Measurements from ENCODE around the gene TBC1D2B. TPM values are rescaled to one million over a fixed set of nuclear protein-coding genes. Genes with fewer than 3 reads are reported as not detected.

The TBC1D2B gene
- total and polyA plus RNA-seq, 2 donors (not counting 3 experiments of a cell fraction or from before 2014, with no cell fraction given): 30.8 to 46.1 TPM

GRCh38 chr15:78093242-78094020, 15.9 kb upstream of the TBC1D2B start:
- Histone ChIP-seq H3K27ac (ENCODE audit: insufficient read depth, low read depth, low read length) (no peak overlapping the region), H3K9ac (replicated peaks; ENCODE audit: extremely low read depth, insufficient read depth, low read length) (no peak overlapping the region), H2AFZ (ENCODE audit: low read depth, low read length) (no peak overlapping the region), H3K4me2 (ENCODE audit: insufficient read depth, low read length) (no peak overlapping the region), H3K27me3 (ENCODE audit: control insufficient read depth in 2 of 2, insufficient read depth in 2 of 2, low read length in 2 of 2) (peaks cover 10 to 14% of the 10 kb centered on the region in 2 experiments), H3K36me3 (ENCODE audit: control insufficient read depth in 2 of 2, extremely low read depth in 1 of 2, insufficient read depth in 2 of 2, low read length in 2 of 2) (no peaks in the 10 kb centered on the region), H3K79me2 (ENCODE audit: control insufficient read depth, insufficient read depth, low read length) (no peaks in the 10 kb centered on the region), H3K4me1 (ENCODE audit: control insufficient read depth, extremely low read depth, insufficient read depth, low read length) (no peaks in the 10 kb centered on the region), H3K4me3 (replicated peaks in 1 of 3; ENCODE audit: insufficient read depth in 1 of 3, low read depth in 1 of 3, low read length in 3 of 3) (no peak overlapping the region), H4K20me1 (replicated peaks; ENCODE audit: control insufficient read depth, extremely low read depth, insufficient read depth, low read length) (no peaks in the 10 kb centered on the region), H3K9me3 (replicated peaks; ENCODE audit: control insufficient read depth, insufficient read depth, low read length) (no peaks in the 10 kb centered on the region), H3K9me1 (replicated peaks; ENCODE audit: control insufficient read depth, extremely low read depth, insufficient read depth, low read length) (no peaks in the 10 kb centered on the region)
- no peak for FAIRE-seq
- ChIA-PET CTCF (interaction anchor here (1.0 to 5.9 kb wide), 4 partner anchors 10 to 20 kb away, joined by 3 to 38 read pairs (median 3); no protein-coding TSS in a partner anchor), POLR2A (no interaction called here)
- no peak for DNase-seq (ENCODE audit: low read depth, low spot score)
- dilution Hi-C loops (cut with MboI; ENCODE audit: extremely low pct_ligation_motif_present, low sequenced_read_pairs) (no loop called here), intact Hi-C loops (cut with micrococcal nuclease) (no loop called here)
- TF ChIP-seq FOS (IDR thresholded peaks at IDR 0.05; ENCODE audit: borderline replicate concordance, insufficient read depth, low read length): no peak
- TF ChIP-seq EZH2 (IDR thresholded peaks at IDR 0.05; ENCODE audit: borderline replicate concordance, low read depth, low read length, severe bottlenecking): no peak
- TF ChIP-seq JUN (IDR thresholded peaks at IDR 0.05; ENCODE audit: borderline replicate concordance, insufficient read depth, insufficient read length, low read depth): no peak
- no peak for TF ChIP-seq POLR2AphosphoS5 (IDR thresholded peaks at IDR 0.05; ENCODE audit: insufficient read depth, low read depth, low read length)
- TF ChIP-seq CTCF (IDR thresholded peaks at IDR 0.05; ENCODE audit: extremely low read depth in 1 of 2, insufficient read depth in 1 of 2, low read depth in 1 of 2, low read length in 2 of 2): no peak
- no peak for TF ChIP-seq GATA2 (IDR thresholded peaks at IDR 0.05; ENCODE audit: insufficient read depth, insufficient read length, low read depth, low read length)
- no peak for TF ChIP-seq POLR2A (IDR thresholded peaks at IDR 0.05; ENCODE audit: low read depth, low read length)
- no peak for TF ChIP-seq MYC (IDR thresholded peaks at IDR 0.05; ENCODE audit: low read depth, low read length)
- TF ChIP-seq MAX (IDR thresholded peaks at IDR 0.05; ENCODE audit: insufficient read depth, insufficient read length): no peak
- no TSS peak for BruUV-seq (replicated peaks)

All from endothelial cell of umbilical vein (primary cell).